ENCODE data around the gene FYB1.

DNA sequence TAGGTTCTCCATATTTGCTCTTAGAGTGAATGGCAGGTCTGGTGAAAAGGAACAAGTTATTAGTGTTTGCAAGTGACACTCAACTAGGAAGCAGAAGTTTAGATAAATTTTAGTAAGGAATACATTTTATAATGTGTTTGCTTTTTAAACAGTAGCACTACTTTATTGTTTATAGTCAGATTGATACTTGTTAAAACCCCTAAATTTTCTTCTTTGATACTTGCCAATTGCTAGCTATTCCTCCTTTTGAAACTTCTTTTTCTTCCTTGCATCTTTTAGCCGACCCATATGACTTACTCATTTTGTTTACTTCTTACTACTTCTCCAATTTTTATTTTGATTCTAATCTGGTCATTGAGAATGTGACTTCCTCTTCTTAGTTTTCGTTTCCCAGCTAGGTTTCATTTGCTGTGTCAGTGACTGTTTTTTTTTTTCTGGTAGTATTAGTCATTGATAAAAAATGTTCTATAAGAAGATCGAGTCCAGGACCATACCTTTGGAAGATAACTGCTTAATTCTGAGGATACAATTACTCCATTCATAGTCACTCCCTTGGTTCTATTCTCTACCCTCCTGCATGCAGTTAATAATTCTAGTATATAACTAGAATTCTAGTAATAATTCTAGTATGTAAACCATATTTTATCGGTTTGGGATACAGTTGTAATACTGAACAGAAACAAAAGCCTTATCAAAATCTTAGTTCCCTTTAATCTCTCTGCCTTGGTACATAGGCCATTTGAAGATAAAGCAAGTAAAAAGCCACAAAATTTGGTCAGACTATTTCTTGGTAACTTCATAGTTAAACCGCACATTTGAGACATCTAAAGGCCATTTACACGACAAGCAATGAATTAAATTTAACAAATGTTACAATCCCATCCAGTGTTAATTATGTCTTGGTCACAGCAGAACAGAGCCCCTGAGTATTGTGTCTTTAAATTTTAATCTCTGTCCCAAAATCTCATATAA, 142.3 kb downstream of the FYB1 start:
- TF ChIP-seq, protein P1, sequence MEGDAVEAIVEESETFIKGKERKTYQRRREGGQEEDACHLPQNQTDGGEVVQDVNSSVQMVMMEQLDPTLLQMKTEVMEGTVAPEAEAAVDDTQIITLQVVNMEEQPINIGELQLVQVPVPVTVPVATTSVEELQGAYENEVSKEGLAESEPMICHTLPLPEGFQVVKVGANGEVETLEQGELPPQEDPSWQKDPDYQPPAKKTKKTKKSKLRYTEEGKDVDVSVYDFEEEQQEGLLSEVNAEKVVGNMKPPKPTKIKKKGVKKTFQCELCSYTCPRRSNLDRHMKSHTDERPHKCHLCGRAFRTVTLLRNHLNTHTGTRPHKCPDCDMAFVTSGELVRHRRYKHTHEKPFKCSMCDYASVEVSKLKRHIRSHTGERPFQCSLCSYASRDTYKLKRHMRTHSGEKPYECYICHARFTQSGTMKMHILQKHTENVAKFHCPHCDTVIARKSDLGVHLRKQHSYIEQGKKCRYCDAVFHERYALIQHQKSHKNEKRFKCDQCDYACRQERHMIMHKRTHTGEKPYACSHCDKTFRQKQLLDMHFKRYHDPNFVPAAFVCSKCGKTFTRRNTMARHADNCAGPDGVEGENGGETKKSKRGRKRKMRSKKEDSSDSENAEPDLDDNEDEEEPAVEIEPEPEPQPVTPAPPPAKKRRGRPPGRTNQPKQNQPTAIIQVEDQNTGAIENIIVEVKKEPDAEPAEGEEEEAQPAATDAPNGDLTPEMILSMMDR (conservative IDR thresholded peaks at IDR 0.05; ENCODE audit: low read depth, low read length): no peak
- no peak for TF ChIP-seq EZH2 (IDR thresholded peaks at IDR 0.05; ENCODE audit: borderline replicate concordance, low read depth, low read length, poor library complexity, severe bottlenecking)

Measured in A673 (cell line).